ENCODE results near the gene FGG.

DNA sequence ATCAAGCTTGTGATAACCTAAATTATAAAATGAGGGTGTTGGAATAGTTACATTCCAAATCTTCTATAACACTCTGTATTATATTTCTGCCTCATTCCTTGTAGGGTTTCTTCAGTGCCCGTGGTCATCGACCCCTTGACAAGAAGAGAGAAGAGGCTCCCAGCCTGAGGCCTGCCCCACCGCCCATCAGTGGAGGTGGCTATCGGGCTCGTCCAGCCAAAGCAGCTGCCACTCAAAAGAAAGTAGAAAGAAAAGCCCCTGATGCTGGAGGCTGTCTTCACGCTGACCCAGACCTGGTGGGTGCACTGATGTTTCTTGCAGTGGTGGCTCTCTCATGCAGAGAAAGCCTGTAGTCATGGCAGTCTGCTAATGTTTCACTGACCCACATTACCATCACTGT is 46.8 kb downstream of the FGG start:
- TF ChIP-seq, protein P1, sequence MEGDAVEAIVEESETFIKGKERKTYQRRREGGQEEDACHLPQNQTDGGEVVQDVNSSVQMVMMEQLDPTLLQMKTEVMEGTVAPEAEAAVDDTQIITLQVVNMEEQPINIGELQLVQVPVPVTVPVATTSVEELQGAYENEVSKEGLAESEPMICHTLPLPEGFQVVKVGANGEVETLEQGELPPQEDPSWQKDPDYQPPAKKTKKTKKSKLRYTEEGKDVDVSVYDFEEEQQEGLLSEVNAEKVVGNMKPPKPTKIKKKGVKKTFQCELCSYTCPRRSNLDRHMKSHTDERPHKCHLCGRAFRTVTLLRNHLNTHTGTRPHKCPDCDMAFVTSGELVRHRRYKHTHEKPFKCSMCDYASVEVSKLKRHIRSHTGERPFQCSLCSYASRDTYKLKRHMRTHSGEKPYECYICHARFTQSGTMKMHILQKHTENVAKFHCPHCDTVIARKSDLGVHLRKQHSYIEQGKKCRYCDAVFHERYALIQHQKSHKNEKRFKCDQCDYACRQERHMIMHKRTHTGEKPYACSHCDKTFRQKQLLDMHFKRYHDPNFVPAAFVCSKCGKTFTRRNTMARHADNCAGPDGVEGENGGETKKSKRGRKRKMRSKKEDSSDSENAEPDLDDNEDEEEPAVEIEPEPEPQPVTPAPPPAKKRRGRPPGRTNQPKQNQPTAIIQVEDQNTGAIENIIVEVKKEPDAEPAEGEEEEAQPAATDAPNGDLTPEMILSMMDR (IDR thresholded peaks at IDR 0.05) = no peak
- no peak for TF ChIP-seq POLR2A (IDR thresholded peaks at IDR 0.05)

All from testis (tissue), 2 donors.